AG10803 (cell line): ENCODE data around the gene GNMT.
"Not testable (repeated sequence)": the region's sequence is repeated elsewhere in the genome, so short reads cannot be mapped to it uniquely, and the experiment has no call there.

Experiments used
- DNase-seq: peaks from one replicate; pipeline ENCODE4 v3.0.0; 2010; ENCODE audit warnings: low read depth
- H3K4me3 ChIP-seq: 2 replicates; pipeline ENCODE4 v1.5.1; 2011; ENCODE audit warnings: mild to moderate bottlenecking, low read length, control low read depth
- CTCF ChIP-seq: conservative IDR thresholded peaks from 2 replicates; pipeline ENCODE4 v1.5.1; 2011; ENCODE audit warnings: mild to moderate bottlenecking, low read length, control low read depth, inconsistent platforms

GNMT gene

GRCh38 chr6:42996513-42996912 is 36.0 kb downstream of the GNMT start:
- TF ChIP-seq CTCF, result peak; percentile 12; the same call in 1 of the 2 replicates
- no peak for DNase-seq
- no peak overlapping the region for H3K4me3 ChIP-seq

- not testable (repeated sequence) for H3K4me3 ChIP-seq, DNase-seq
Observed at GRCh38 chr6:42998205-42998604, 37.7 kb downstream of the GNMT start.

- DNase-seq, result no peak
- no peak overlapping the region for H3K4me3 ChIP-seq
- TF ChIP-seq CTCF, result no peak
Observed at GRCh38 chr6:43001843-43002242, 41.3 kb downstream of the GNMT start.

GRCh38 chr6:43005844-43006243 is 45.3 kb downstream of the GNMT start:
- no peak for DNase-seq
- no peak for TF ChIP-seq CTCF
- no peak overlapping the region for H3K4me3 ChIP-seq

GRCh38 chr6:43006251-43006650 is 45.7 kb downstream of the GNMT start:
- no peak for DNase-seq
- no peak overlapping the region for H3K4me3 ChIP-seq
- no peak for TF ChIP-seq CTCF

GRCh38 chr6:43007126-43007525 is 46.6 kb downstream of the GNMT start:
- H3K4me3 ChIP-seq, result no peak overlapping the region
- TF ChIP-seq CTCF, result no peak
- DNase-seq, result no peak

- peak; percentile 40 for DNase-seq
- peak; percentile 54 for TF ChIP-seq CTCF
Observed at GRCh38 chr6:43009124-43009523, 48.6 kb downstream of the GNMT start.

GRCh38 chr6:43011207-43011606 is 50.7 kb downstream of the GNMT start:
- no peak for TF ChIP-seq CTCF
- DNase-seq, result no peak
- H3K4me3 ChIP-seq, result no peak overlapping the region

More at GRCh38 chr6:43009124-43009523, 48.6 kb downstream of the GNMT start:
- no peak overlapping the region for H3K4me3 ChIP-seq
